RWPE2 (cell line): Measurements from ENCODE around the gene TBC1D32.
"Not testable (repeated sequence)": the region's sequence is repeated elsewhere in the genome, so short reads cannot be mapped to it uniquely, and the experiment has no call there.

Source experiments
- ATAC-seq: fragments of 200-7000 bp; cut with Tn5 transposase; 3 replicates; pipeline ENCODE4 v1.9.1; 2021; ENCODE audit warnings: low read depth
- DNase-seq: peaks from one replicate; pipeline ENCODE4 v3.0.0-alpha.2; 2020; ENCODE audit warnings: low spot score
- H3K27ac ChIP-seq: fragments of 450-650 bp; 2 replicates; pipeline ENCODE4 v1.5.1; 2017; ENCODE audit warnings: mild to moderate bottlenecking; ENCODE audit not compliant: poor library complexity, severe bottlenecking
- H3K27me3 ChIP-seq: fragments of 250-450 bp; sonication (Bioruptor Pico); 2 replicates; pipeline ENCODE4 v1.5.1; 2021; ENCODE audit warnings: mild to moderate bottlenecking, moderate library complexity; ENCODE audit not compliant: insufficient read depth, poor library complexity, severe bottlenecking
- H3K36me3 ChIP-seq: fragments of 250-450 bp; sonication (Bioruptor Pico); 2 replicates; pipeline ENCODE4 v1.5.1; 2020; ENCODE audit warnings: low read depth, mild to moderate bottlenecking, moderate library complexity
- H3K4me1 ChIP-seq: fragments of 250-450 bp; sonication (Bioruptor Pico); 2 replicates; pipeline ENCODE4 v1.5.1; 2021; ENCODE audit warnings: mild to moderate bottlenecking, moderate library complexity; ENCODE audit not compliant: insufficient read depth, poor library complexity, severe bottlenecking
- H3K4me3 ChIP-seq: fragments of 250-450 bp; sonication (Bioruptor Pico); 2 replicates; pipeline ENCODE4 v1.5.1; 2021; ENCODE audit warnings: mild to moderate bottlenecking, moderate library complexity; ENCODE audit not compliant: severe bottlenecking
- H3K9me3 ChIP-seq: fragments of 250-450 bp; sonication (Bioruptor Pico); 2 replicates; pipeline ENCODE4 v1.5.1; 2021; ENCODE audit warnings: mild to moderate bottlenecking, moderate library complexity; ENCODE audit not compliant: severe bottlenecking
- TF ChIP-seq, protein P1 (sequence below): fragments of 450-650 bp; IDR thresholded peaks from one replicate; pipeline ENCODE4 v1.5.1; 2017; ENCODE audit warnings: mild to moderate bottlenecking, moderate library complexity; ENCODE audit not compliant: poor library complexity, severe bottlenecking

TBC1D32 gene, protein sequence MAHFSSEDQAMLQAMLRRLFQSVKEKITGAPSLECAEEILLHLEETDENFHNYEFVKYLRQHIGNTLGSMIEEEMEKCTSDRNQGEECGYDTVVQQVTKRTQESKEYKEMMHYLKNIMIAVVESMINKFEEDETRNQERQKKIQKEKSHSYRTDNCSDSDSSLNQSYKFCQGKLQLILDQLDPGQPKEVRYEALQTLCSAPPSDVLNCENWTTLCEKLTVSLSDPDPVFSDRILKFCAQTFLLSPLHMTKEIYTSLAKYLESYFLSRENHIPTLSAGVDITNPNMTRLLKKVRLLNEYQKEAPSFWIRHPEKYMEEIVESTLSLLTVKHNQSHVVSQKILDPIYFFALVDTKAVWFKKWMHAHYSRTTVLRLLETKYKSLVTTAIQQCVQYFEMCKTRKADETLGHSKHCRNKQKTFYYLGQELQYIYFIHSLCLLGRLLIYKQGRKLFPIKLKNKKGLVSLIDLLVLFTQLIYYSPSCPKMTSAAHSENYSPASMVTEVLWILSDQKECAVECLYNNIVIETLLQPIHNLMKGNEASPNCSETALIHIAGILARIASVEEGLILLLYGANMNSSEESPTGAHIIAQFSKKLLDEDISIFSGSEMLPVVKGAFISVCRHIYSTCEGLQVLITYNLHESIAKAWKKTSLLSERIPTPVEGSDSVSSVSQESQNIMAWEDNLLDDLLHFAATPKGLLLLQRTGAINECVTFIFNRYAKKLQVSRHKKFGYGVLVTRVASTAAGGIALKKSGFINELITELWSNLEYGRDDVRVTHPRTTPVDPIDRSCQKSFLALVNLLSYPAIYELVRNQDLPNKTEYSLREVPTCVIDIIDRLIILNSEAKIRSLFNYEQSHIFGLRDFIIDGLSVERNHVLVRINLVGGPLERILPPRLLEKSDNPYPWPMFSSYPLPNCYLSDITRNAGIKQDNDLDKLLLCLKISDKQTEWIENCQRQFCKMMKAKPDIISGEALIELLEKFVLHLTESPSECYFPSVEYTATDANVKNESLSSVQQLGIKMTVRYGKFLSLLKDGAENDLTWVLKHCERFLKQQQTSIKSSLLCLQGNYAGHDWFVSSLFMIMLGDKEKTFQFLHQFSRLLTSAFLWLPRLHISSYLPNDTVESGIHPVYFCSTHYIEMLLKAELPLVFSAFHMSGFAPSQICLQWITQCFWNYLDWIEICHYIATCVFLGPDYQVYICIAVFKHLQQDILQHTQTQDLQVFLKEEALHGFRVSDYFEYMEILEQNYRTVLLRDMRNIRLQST

DNA sequence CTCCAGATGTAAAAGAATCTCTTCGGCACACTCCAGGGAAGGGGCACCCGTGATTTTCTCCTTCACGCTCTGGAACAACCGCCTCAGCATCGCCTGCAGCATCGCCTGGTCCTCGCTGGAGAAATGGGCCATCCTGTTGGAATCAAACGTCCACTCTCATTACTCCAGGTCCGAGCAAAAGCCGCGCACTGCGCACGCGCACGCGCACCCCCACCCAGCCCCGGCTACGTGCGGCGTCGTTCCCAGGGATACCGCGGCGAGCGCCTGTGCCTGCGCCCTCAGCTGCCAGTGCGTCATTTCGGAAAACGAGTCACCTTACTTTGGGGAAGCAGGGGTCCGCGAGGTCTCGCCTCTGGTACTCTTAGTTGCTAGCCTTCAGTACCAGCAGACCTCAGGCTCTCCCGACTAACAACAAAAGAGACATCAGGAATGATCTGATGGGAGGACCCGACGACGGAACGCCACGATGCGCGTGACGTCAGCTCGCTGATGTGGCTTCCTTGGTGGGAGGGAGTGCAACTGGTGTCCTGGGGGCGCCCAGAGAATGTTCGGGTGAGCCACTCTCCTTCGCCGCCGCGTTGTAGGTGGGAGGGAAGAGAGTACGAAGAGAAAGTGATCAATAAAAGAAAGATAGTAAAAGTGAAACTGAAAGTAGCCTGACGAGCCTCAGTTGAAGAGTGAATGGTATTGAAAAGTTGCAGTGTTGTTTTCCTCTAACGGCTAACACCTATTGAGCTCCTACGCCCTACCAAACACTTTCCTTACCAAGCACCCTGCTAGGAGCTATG, at the start of gene TBC1D32:
Gene TBC1D32, minus strand, starts transcription at position 182 of the 788 bp plus-strand sequence. Its CDS starts 50 bp downstream, at position 132.
- Histone ChIP-seq H3K36me3 (peaks cover 3% of the 10 kb centered on the region; the same call in 1 of the 2 replicates), H3K27ac (peak within 1 kb of the TSS; percentile 49), H3K4me1 (peaks cover 15% of the 10 kb centered on the region), H3K9me3 (no peaks in the 10 kb centered on the region), H3K27me3 (no peaks in the 10 kb centered on the region), H3K4me3 (peak within 1 kb of the TSS; percentile 88)
- TF ChIP-seq, protein P1, sequence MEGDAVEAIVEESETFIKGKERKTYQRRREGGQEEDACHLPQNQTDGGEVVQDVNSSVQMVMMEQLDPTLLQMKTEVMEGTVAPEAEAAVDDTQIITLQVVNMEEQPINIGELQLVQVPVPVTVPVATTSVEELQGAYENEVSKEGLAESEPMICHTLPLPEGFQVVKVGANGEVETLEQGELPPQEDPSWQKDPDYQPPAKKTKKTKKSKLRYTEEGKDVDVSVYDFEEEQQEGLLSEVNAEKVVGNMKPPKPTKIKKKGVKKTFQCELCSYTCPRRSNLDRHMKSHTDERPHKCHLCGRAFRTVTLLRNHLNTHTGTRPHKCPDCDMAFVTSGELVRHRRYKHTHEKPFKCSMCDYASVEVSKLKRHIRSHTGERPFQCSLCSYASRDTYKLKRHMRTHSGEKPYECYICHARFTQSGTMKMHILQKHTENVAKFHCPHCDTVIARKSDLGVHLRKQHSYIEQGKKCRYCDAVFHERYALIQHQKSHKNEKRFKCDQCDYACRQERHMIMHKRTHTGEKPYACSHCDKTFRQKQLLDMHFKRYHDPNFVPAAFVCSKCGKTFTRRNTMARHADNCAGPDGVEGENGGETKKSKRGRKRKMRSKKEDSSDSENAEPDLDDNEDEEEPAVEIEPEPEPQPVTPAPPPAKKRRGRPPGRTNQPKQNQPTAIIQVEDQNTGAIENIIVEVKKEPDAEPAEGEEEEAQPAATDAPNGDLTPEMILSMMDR, result no peak
- DNase-seq, result peak; percentile 81
- peak; percentile 97 for ATAC-seq

DNA sequence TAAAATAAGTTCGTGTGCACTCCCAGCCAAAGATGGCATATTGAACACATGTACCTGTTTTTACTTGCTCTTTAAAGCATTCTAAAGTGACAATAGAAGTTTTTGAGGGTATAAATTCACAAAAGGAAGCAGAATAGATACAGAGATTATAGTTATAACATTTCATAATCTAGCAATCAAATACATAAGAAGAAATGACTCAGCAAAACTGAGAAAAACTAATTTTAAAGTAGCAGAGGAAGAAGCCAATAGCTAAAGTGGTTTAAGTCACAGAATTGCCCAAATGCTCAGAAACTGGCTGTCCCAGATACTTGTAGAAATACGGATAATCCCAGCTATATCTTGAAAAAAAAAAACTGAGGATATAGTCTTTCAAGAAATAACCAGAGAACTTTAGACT, 49.2 kb upstream of the TBC1D32 start:
- ATAC-seq (no peak), DNase-seq (no peak)
- Histone ChIP-seq H3K4me1 (no peaks in the 10 kb centered on the region), H3K9me3 (no peaks in the 10 kb centered on the region), H3K36me3 (no peaks in the 10 kb centered on the region), H3K27ac (no peak overlapping the region), H3K27me3 (no peaks in the 10 kb centered on the region), H3K4me3 (no peak overlapping the region)
- TF ChIP-seq, protein P1, result no peak

GRCh38 chr6:121382467-121383121, 48.3 kb upstream of the TBC1D32 start:
- no peaks in the 10 kb centered on the region for H3K9me3 ChIP-seq
- no peak overlapping the region for H3K27ac ChIP-seq
- TF ChIP-seq, protein P1, result no peak
- DNase-seq (no peak), ATAC-seq (no peak)
- H3K36me3 ChIP-seq, result no peaks in the 10 kb centered on the region
- no peak overlapping the region for H3K4me3 ChIP-seq
- no peaks in the 10 kb centered on the region for H3K27me3 ChIP-seq
- no peaks in the 10 kb centered on the region for H3K4me1 ChIP-seq

GRCh38 chr6:121376411-121376810, 42.1 kb upstream of the TBC1D32 start:
- TF ChIP-seq, protein P1, result no peak
- ATAC-seq, result no peak
- no peaks in the 10 kb centered on the region for H3K9me3 ChIP-seq

DNA sequence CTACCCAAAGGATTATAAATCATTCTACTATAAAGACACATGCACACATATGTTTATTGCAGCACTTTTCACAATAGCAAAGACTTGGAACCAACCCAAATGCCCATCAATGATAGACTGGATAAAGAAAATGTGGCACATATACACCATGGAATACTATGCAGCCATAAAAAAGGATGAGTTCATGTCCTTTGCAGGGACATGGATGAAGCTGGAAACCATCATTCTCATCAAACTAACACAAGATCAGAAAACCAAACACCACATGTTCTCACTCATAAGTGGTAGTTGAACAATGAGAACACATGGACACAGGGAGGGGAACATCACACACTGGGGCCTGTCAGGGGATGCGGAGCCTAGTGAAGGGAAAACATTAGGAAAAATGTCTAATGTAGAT, 39.9 kb upstream of the TBC1D32 start:
- not testable (repeated sequence) for H3K36me3 ChIP-seq, H3K4me3 ChIP-seq, H3K4me1 ChIP-seq, DNase-seq, H3K27ac ChIP-seq, H3K9me3 ChIP-seq, ATAC-seq, H3K27me3 ChIP-seq

More at GRCh38 chr6:121376411-121376810, 42.1 kb upstream of the TBC1D32 start:
- Histone ChIP-seq H3K27ac (no peak overlapping the region), H3K27me3 (no peaks in the 10 kb centered on the region), H3K4me3 (no peak overlapping the region), H3K4me1 (no peaks in the 10 kb centered on the region), H3K36me3 (no peaks in the 10 kb centered on the region)
- DNase-seq, result no peak
